KMS-11 (cell line): ENCODE results near the gene SRBD1.

Experiments
- H2AFZ ChIP-seq: fragments of 200-600 bp; sonication (generic); 2 replicates; pipeline ENCODE4 v1.6.1; 2016; ENCODE audit warnings: antibody characterized with exemption, mixed run types, low read depth
- H3K27ac ChIP-seq: fragments of 200-600 bp; sonication (generic); 2 replicates; pipeline ENCODE4 v1.6.1; 2016; ENCODE audit warnings: mild to moderate bottlenecking, mixed run types
- H3K27me3 ChIP-seq: fragments of 200-600 bp; sonication (generic); 2 replicates; pipeline ENCODE4 v1.6.1; 2017; ENCODE audit warnings: mild to moderate bottlenecking, low read depth, mixed run types, moderate library complexity; ENCODE audit not compliant: insufficient read depth
- H3K36me3 ChIP-seq: fragments of 200-600 bp; sonication (generic); 2 replicates; pipeline ENCODE4 v1.6.1; 2017; ENCODE audit warnings: mild to moderate bottlenecking, mixed run types; ENCODE audit not compliant: insufficient read depth
- H3K4me1 ChIP-seq: fragments of 200-600 bp; sonication (generic); 2 replicates; pipeline ENCODE4 v1.6.1; 2016; ENCODE audit warnings: mild to moderate bottlenecking, low read depth, mixed run types; ENCODE audit not compliant: poor library complexity, severe bottlenecking
- H3K4me2 ChIP-seq: fragments of 200-600 bp; sonication (generic); 2 replicates; pipeline ENCODE4 v1.7.0; 2016; ENCODE audit warnings: mild to moderate bottlenecking, mixed run types
- H3K4me3 ChIP-seq: fragments of 200-600 bp; sonication (generic); IDR thresholded peaks from 2 replicates; pipeline ENCODE4 v1.6.1; 2017; ENCODE audit warnings: low read depth, low read length, mixed read lengths; ENCODE audit not compliant: insufficient read depth
- H3K79me2 ChIP-seq: fragments of 200-600 bp; sonication (generic); 2 replicates; pipeline ENCODE4 v1.6.1; 2016; ENCODE audit warnings: low read depth, mixed run types; ENCODE audit not compliant: insufficient read depth
- H3K9ac ChIP-seq: fragments of 200-600 bp; sonication (generic); 2 replicates; pipeline ENCODE4 v1.6.1; 2016; ENCODE audit warnings: mild to moderate bottlenecking, mixed run types
- H4K20me1 ChIP-seq: fragments of 200-600 bp; sonication (generic); 2 replicates; pipeline ENCODE4 v1.6.1; 2016; ENCODE audit warnings: mild to moderate bottlenecking, mixed run types; ENCODE audit not compliant: insufficient read depth
- TF ChIP-seq, protein P1 (sequence below): fragments of 200-600 bp; sonication (generic); conservative IDR thresholded peaks from 2 replicates; pipeline ENCODE4 v1.6.1; 2017; ENCODE audit warnings: low read depth, mild to moderate bottlenecking, antibody characterized with exemption, low read length, moderate library complexity, mixed read lengths

SRBD1 gene

DNA sequence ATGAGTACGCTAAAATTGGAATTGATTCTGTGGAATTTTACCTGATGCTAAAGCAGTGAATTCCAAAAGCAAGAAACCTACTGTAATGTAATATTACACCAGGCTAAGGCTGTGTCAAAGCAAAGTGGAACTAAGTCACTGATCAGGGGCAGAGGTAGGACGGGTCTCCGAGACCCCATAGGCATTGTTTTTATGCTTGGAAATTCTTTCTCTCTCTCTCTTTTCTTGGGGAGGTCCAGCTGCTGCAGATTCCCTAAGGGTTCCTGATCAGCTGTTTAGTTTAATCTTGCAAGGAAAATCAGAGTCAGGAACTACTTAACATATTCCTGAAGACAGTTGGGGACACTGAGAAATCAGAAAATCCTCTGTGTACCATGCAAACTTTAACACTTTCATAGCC, 220.2 kb downstream of the SRBD1 start:
- Histone ChIP-seq H3K27me3 (no peaks in the 10 kb centered on the region), H3K4me1 (no peaks in the 10 kb centered on the region), H3K79me2 (no peaks in the 10 kb centered on the region), H3K36me3 (no peaks in the 10 kb centered on the region), H3K4me3 (no peak overlapping the region), H4K20me1 (no peaks in the 10 kb centered on the region), H3K4me2 (no peak overlapping the region), H3K27ac (no peak overlapping the region), H2AFZ (no peak overlapping the region), H3K9ac (no peak overlapping the region)
- TF ChIP-seq, protein P1, sequence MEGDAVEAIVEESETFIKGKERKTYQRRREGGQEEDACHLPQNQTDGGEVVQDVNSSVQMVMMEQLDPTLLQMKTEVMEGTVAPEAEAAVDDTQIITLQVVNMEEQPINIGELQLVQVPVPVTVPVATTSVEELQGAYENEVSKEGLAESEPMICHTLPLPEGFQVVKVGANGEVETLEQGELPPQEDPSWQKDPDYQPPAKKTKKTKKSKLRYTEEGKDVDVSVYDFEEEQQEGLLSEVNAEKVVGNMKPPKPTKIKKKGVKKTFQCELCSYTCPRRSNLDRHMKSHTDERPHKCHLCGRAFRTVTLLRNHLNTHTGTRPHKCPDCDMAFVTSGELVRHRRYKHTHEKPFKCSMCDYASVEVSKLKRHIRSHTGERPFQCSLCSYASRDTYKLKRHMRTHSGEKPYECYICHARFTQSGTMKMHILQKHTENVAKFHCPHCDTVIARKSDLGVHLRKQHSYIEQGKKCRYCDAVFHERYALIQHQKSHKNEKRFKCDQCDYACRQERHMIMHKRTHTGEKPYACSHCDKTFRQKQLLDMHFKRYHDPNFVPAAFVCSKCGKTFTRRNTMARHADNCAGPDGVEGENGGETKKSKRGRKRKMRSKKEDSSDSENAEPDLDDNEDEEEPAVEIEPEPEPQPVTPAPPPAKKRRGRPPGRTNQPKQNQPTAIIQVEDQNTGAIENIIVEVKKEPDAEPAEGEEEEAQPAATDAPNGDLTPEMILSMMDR = no peak

GRCh38 chr2:45390441-45390840, 220.6 kb downstream of the SRBD1 start:
- TF ChIP-seq, protein P1 = no peak
- no peaks in the 10 kb centered on the region for H3K79me2 ChIP-seq
- no peaks in the 10 kb centered on the region for H3K27me3 ChIP-seq
- H4K20me1 ChIP-seq = no peaks in the 10 kb centered on the region
- no peaks in the 10 kb centered on the region for H3K4me1 ChIP-seq
- H3K9ac ChIP-seq = no peak overlapping the region
- H3K4me3 ChIP-seq = no peak overlapping the region
- H3K27ac ChIP-seq = no peak overlapping the region
- H2AFZ ChIP-seq = no peak overlapping the region
- H3K4me2 ChIP-seq = no peak overlapping the region
- H3K36me3 ChIP-seq = no peaks in the 10 kb centered on the region

GRCh38 chr2:45388541-45389100, 222.4 kb downstream of the SRBD1 start:
- H3K27me3 ChIP-seq = no peaks in the 10 kb centered on the region
- H3K36me3 ChIP-seq = no peaks in the 10 kb centered on the region
- no peak overlapping the region for H3K4me2 ChIP-seq
- TF ChIP-seq, protein P1 = no peak
- H4K20me1 ChIP-seq = no peaks in the 10 kb centered on the region
- H3K79me2 ChIP-seq = no peaks in the 10 kb centered on the region
- no peak overlapping the region for H2AFZ ChIP-seq
- no peaks in the 10 kb centered on the region for H3K4me1 ChIP-seq
- H3K9ac ChIP-seq = no peak overlapping the region
- no peak overlapping the region for H3K4me3 ChIP-seq
- H3K27ac ChIP-seq = no peak overlapping the region

DNA sequence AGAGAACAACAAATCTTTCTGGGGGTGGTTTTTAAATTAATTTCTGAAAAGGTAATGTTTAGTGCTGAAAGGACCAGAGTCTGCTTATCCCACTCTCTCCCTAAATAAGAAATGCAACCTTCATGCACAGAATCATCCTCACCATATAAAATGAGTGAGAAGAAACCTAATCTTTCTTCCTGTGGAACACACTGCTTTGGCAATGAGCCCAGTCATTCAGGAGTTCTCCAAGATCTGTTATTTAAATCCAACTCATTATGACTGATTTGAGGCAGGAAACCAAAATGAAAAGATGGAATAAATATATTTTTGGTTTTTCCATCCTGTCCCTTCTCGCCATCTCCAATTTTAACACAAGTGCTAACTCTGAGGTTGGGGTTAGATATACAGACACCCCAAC, 228.3 kb downstream of the SRBD1 start:
- Histone ChIP-seq H3K36me3 (no peaks in the 10 kb centered on the region), H3K27ac (no peak overlapping the region), H3K9ac (no peak overlapping the region), H2AFZ (no peak overlapping the region), H3K4me2 (no peak overlapping the region), H3K4me1 (no peaks in the 10 kb centered on the region), H3K4me3 (no peak overlapping the region), H3K79me2 (no peaks in the 10 kb centered on the region), H4K20me1 (no peaks in the 10 kb centered on the region), H3K27me3 (no peaks in the 10 kb centered on the region)
- TF ChIP-seq, protein P1 = no peak
